Activated CD4-positive, alpha-beta T cell treated with anti-CD3 and anti-CD28 coated beads, Interleukin-2, amount 50 U/mL, for 24 hours (primary cell): ENCODE data around the gene NRP1.

Source experiments
- DNase-seq, 2 donors: peaks; one replicate each; pipeline ENCODE4 v3.0.0-alpha.2; 2020; ENCODE audit warnings: low read depth in 1 of 2, low spot score in 1 of 2

The NRP1 gene

DNA sequence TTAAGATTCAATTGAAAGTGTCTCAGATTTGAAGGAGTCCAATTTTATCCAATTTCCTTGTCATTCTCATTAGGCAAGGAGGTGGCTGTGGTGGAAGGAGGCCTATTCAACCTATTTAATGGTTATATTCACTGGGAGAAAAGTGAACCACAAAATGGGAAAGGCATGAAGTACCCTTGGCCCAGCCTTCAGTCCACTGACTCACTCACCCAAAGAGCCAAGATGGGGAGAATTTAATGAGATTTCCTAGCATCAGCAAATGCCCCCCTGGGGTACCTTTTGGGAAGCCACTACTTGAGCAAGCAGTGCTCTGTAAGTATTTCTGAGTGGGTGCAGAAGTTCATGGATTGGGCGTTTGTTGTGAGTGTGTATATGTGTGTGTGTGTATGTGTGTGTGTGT, 144.1 kb downstream of the NRP1 start:
- DNase-seq, result no peak

GRCh38 chr10:33189808-33190207, 144.7 kb downstream of the NRP1 start:
- no peak for DNase-seq

DNA sequence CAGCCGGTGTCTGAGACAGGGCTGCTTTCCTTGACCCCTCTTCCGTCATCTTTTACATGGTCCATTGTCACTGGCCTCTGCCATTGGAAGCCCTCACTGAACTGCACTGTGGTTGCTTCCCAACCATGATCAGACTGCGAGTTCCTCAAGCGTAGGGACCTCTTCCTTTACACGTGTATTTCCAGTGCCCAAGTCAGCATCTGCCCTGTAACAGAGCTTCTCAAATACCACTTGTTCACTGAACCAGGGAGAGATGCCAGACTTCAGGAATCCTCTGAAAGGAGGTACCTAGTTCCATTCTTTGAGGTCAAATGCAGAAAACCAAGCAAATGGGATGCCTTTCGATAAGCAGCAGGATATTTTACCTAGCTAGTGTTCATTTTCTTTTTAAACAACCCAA, 145.1 kb downstream of the NRP1 start:
- DNase-seq, result no peak

DNA sequence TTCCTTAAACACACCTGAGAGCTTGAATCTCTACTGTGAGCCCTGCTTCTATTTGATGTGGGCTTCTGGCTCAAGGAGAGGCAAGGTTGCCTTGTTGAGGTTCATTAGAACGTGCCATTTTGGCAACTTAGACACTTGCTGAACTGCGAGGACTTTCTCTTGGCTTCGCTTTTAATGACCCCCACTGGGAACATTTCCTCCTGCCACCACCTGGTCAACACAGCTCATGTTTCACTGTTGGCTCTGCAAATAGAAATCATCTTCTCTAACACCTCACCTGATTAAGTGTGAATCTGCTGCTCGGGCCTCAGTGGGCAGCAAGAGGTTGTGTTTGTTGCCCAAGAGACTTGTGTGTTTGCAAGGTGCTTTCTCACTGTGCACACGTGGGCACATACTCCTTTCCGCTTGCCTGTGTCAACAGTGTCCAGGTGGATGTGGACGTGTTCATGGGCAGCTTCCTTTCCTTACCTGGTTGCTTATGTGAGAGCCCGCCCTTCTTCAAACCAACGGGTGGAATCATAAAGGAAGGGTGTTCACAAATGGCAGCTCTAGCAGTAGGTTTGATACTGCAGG, 147.0 kb downstream of the NRP1 start:
- DNase-seq, result no peak

- DNase-seq, result no peak
These were observed 148.3 kb downstream of the NRP1 start for GRCh38 chr10:33186150-33186549.

DNA sequence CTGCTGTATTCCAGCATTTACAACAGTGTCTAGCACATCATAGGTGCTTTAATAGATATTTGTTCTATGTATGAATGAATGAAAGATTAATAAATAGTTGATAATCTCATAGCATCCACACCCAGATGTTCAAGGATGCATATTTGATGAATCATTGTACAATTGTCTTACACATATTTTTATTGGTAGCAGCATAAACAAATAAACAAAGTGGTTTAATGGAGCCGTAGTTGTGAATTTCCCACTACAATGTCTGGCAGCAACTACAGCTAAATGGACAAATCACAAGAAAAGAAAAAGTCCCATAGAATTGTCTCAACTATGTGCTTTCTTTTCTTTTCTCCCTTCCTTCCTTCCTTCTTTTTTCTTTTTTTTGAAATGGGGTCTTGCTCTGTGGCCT, 150.8 kb downstream of the NRP1 start:
- no peak for DNase-seq

DNA sequence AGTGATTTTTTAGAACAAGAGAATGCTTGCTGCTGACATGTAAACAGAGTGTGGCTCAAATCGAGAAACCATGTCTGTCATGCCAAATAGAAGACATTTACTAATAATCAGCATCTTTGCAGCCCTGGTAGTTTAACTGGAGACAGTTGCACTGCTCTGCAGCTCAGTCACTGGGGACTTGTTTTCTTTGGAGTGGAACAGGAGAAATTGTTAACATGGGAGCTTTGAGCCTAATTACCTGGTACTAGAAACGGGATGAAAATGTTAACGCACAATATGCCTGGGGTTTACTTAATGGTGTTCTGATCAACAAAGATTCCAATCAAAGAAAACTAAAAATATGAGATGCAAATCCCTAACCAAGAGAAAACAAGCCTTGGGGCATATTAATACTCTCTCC, 153.5 kb downstream of the NRP1 start:
- no peak for DNase-seq

GRCh38 chr10:33180390-33180789, 154.1 kb downstream of the NRP1 start:
- peak in 1 of 2 donors; percentile 11 for DNase-seq

DNA sequence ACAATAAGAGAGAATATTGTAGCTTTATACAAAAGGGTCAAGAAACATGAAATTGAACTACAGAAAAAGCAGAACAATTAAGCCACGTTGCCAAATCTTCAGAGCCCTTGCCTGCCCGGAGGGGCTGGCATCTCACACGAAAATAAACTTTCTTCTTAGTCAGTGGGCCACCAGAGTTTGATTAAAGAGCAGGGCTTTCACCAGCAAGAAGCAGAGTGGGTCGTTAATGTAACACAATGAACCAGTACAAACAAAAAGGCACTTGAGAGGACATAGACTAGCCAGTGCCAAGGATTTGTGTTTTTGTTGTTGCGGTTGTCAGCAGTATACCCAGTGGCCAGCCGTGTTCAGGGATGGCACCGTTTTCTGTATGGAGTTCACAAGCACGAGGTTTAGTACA, 155.4 kb downstream of the NRP1 start:
- DNase-seq, result no peak

- no peak for DNase-seq
These were observed 156.3 kb downstream of the NRP1 start for GRCh38 chr10:33178026-33178755.

- no peak for DNase-seq
These were observed 157.8 kb downstream of the NRP1 start for GRCh38 chr10:33176688-33177087.

DNA sequence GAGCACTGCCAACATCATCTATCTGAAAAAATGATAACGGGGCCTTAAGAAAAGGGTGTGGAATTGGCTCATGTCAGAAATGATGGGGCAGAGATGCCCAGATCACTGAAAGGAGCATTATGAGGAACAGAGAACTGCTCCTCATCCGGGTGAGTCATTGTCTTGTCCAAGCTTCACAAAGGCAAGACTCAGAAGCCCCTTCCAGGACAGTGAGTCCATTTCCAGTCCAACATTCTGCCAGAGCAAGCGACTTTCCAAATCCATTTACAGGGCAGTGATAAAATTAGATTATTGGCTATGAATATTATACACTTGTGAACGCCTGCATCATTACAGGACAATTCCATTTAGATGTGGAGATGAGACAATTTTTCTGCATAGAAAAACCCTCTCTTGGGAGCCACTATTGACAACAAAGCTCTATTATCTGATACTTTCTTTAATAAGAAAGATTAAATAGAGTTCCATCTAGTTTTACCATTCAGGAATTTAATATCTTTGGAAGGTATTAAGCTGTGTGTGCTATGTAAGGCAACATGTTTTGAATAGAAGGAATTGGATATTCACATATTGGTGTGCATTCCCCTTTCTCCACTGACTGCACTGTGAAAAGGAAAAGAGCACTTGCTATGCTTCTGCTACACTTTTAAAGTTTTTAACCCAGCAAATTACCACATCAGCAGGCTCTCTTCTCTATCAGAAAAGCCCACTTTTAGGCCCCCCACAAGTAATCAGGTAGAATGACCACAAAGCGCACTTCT, 159.6 kb downstream of the NRP1 start:
- DNase-seq, result no peak

- DNase-seq, result no peak
These were observed 168.6 kb downstream of the NRP1 start for GRCh38 chr10:33165911-33166310.

GRCh38 chr10:33164060-33164709, 170.3 kb downstream of the NRP1 start:
- no peak for DNase-seq

GRCh38 chr10:33162248-33162575, 172.3 kb downstream of the NRP1 start:
- DNase-seq, result no peak

DNA sequence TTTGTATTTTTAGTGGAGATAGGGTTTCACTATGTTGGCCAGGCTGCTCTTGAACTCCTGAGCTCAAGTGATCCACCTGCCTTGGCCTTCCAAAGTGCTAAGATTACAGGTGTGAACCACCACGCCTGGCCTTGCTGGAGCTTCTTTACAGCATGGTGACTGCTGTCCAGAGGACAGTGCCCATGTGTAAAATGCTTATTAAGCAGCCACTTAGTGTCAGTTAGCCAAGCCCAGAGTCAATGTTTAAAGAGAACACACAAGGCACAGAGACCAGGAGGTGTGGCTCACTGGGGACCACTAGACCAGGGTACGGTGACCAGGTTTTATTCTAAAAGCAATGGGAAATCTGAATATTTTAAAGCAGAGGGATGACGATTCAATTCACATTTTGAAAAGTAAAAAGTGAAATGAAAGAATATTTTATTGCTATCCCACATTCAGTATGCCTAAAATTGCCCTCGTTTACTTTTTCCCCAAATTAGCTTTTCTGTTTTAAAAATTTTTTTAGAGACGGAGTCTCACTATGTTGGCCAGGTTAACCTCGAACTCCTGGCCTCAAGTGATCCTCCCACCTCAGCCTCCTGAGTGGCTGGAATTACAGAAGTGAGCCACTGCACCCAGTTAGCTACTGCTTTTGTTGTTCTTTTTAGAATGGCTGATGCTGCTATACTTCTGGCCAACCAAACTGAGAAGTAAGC, 172.8 kb downstream of the NRP1 start:
- no peak for DNase-seq

GRCh38 chr10:33160151-33160550, 174.3 kb downstream of the NRP1 start:
- no peak for DNase-seq

- no peak for DNase-seq
These were observed 177.4 kb downstream of the NRP1 start for GRCh38 chr10:33157103-33157502.

GRCh38 chr10:33155720-33156638, 178.5 kb downstream of the NRP1 start:
- no peak for DNase-seq

DNA sequence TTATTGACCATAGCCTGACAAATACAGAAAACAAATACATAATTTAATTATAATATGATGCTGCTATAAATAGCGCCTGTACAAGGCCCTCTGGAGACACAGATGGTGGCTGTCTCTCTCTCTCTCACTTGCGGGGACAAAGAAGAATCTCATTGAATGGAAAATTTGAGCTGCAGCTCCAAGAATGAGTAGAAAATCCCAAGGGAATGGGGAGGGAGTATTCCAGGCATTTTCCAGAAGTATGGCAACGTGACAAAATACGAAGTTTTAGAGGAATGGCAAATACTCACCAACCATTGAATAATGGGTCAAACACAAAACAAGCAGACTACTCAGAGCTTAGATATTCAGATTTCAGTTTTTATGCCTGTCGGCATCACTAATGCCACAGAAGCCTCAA, 179.9 kb downstream of the NRP1 start:
- DNase-seq, result no peak
